ENCODE measurements around the gene SMAD6.

DNA sequence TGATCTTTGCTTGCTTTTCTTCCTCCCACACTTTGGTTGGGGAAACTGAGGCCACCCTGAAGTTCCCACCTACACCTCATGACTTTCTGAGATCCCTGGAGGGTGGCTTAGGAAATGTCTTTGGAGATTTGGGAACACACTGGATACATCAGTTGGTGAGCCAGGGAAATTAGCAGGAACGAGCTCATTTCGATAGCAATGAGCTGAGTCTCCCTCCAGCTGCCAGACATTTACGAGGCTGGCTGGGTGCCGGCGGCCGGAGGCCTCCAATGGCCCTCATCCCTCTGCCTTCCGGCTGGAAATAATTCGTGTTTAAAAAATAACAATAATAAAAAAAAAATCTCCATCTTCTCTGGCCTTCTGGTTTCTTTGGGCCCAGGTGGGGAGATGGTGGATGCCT is 38.8 kb downstream of the SMAD6 start:
- TF ChIP-seq EZH2 (IDR thresholded peaks at IDR 0.05; ENCODE audit: insufficient read depth, poor library complexity, severe bottlenecking), result no peak
- TF ChIP-seq EZH2phosphoT487 (IDR thresholded peaks at IDR 0.05; ENCODE audit: insufficient read depth, low read depth), result no peak
